Right atrium auricular region (tissue), 2 donors: ENCODE results near the gene PRUNE2. TPM values are rescaled to one million over a fixed set of nuclear protein-coding genes. Genes with fewer than 3 reads are reported as not detected.
A peak's percentile ranks its signal among the peaks of the same experiment; 100 is the strongest.

Experiments
- DNase-seq: peaks from one replicate; pipeline ENCODE4 v3.0.0-alpha.2; 2019; ENCODE audit warnings: low spot score
- H3K27ac ChIP-seq, 2 donors: fragments of 200-600 bp; sonication (generic); 1 replicate in 1 of 2; 2 replicates in 1 of 2; pipeline ENCODE4 v1.5.1; 2016 to 2019
- H3K27me3 ChIP-seq, 2 donors: fragments of 200-600 bp; sonication (generic); one replicate each; pipeline versions ENCODE4 v1.5.1 to v1.6.0; 2017 to 2019
- H3K36me3 ChIP-seq: fragments of 200-600 bp; sonication (generic); one replicate; pipeline ENCODE4 v1.5.1; 2016
- H3K4me1 ChIP-seq, 2 donors: fragments of 200-600 bp; sonication (generic); one replicate each; pipeline versions ENCODE4 v1.5.1 to v1.6.0; 2017 to 2019
- H3K4me3 ChIP-seq, 2 donors: fragments of 200-600 bp; sonication (generic); 1 replicate in 1 of 2; 2 replicates in 1 of 2; pipeline ENCODE4 v1.5.1; 2017 to 2019; ENCODE audit warnings: mild to moderate bottlenecking in 1 of 2, moderate library complexity in 1 of 2
- H3K9me3 ChIP-seq, 2 donors: fragments of 200-600 bp; sonication (generic); one replicate each; pipeline ENCODE4 v1.5.1; 2019
- CTCF ChIP-seq, 2 donors: fragments of 200-600 bp; sonication (generic); IDR thresholded peaks; one replicate each; pipeline ENCODE4 v1.5.1; 2019; ENCODE audit warnings: antibody characterized with exemption in 2 of 2
- total RNA-seq, 2 donors: library from RNA; depleted of rRNA; stranded (reverse); fragments of >200 nt; gene quantifications; one replicate each; pipeline ENCODE4 v1.1.0, GENCODE V29; 2016

Gene PRUNE2
- total RNA-seq, 2 donors from 2014 or later = 15.4 to 28.5 TPM

- DNase-seq = no peak
- TF ChIP-seq CTCF (IDR thresholded peaks at IDR 0.05) = no peak
- Histone ChIP-seq H3K9me3 (no peaks in the 10 kb centered on the region), H3K27me3 (no peaks in the 10 kb centered on the region), H3K4me1 (peaks cover 0 to 18% of the 10 kb centered on the region in 2 donors), H3K27ac (no peak overlapping the region), H3K36me3 (no peaks in the 10 kb centered on the region), H3K4me3 (no peak overlapping the region)
Observed at GRCh38 chr9:76662476-76663281, 243.2 kb downstream of the PRUNE2 start.

- Histone ChIP-seq H3K9me3 (no peaks in the 10 kb centered on the region), H3K27ac (no peak overlapping the region), H3K36me3 (no peaks in the 10 kb centered on the region), H3K4me3 (no peak overlapping the region), H3K4me1 (peaks cover 0 to 32% of the 10 kb centered on the region in 2 donors), H3K27me3 (no peaks in the 10 kb centered on the region)
- DNase-seq = no peak
- TF ChIP-seq CTCF (IDR thresholded peaks at IDR 0.05) = peak; percentile 15 to 68
Observed at GRCh38 chr9:76658510-76659231, 247.2 kb downstream of the PRUNE2 start.

- Histone ChIP-seq H3K4me3 (no peak overlapping the region), H3K9me3 (no peaks in the 10 kb centered on the region), H3K36me3 (no peaks in the 10 kb centered on the region), H3K27ac (no peak overlapping the region), H3K4me1 (peaks cover 0 to 29% of the 10 kb centered on the region in 2 donors), H3K27me3 (no peaks in the 10 kb centered on the region)
- DNase-seq = no peak
- no peak for TF ChIP-seq CTCF (IDR thresholded peaks at IDR 0.05)
Observed at GRCh38 chr9:76657265-76657664, 248.6 kb downstream of the PRUNE2 start.

GRCh38 chr9:76655971-76656370, 249.9 kb downstream of the PRUNE2 start:
- no peak for DNase-seq
- Histone ChIP-seq H3K27me3 (no peaks in the 10 kb centered on the region), H3K36me3 (no peaks in the 10 kb centered on the region), H3K4me3 (no peak overlapping the region), H3K9me3 (no peaks in the 10 kb centered on the region), H3K27ac (no peak overlapping the region), H3K4me1 (peaks cover 0 to 30% of the 10 kb centered on the region in 2 donors)
- no peak for TF ChIP-seq CTCF (IDR thresholded peaks at IDR 0.05)

GRCh38 chr9:76655121-76655541, 250.8 kb downstream of the PRUNE2 start:
- TF ChIP-seq CTCF (IDR thresholded peaks at IDR 0.05) = no peak

More at GRCh38 chr9:76655121-76655541, 250.8 kb downstream of the PRUNE2 start:
- H3K4me1 ChIP-seq = peaks cover 0 to 38% of the 10 kb centered on the region in 2 donors
- no peak for DNase-seq
- no peak overlapping the region for H3K4me3 ChIP-seq
- no peaks in the 10 kb centered on the region for H3K36me3 ChIP-seq
- H3K27me3 ChIP-seq = no peaks in the 10 kb centered on the region
- H3K27ac ChIP-seq = no peak overlapping the region
- H3K9me3 ChIP-seq = no peaks in the 10 kb centered on the region
